ENCODE results near the gene MELK. TPM values are rescaled to one million over a fixed set of nuclear protein-coding genes. Genes with fewer than 3 reads are reported as not detected.

MELK gene
- total RNA-seq, 1 donor from 2014 or later: 10.6 TPM

DNA sequence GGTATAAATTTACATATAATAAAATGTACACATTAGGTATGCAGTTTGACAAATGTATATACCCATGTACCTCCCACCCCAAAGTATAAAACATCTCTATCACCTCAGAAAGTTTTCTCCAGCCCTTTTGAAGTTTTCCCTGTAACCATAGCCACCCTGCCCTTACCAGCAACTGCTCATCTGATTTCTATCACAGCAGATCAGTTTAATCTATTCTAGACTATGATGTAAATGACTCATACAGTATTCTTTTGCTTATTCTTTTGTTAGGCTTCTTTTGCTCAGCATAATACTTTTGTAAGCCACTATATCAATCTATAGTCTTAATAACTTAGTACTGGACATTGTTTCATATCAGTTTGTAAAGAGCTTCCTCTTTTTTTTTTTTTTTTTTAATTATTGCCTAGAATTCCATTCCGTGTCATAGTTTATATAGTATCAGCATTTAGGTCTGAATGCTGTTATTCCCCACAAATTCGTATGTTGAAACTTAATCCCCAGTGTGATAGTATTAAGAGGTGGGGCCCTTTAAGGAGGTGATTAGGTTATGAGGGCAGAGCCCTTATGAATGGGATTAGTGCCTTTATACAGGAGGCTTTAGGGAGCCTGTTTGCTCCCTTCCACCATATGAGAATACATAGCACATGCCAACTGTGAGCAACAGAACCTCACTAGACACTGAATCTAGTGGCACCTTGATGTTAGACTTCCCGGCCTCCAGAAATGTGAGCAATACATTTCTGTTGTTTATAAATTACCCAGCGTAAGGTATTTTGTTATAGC, 20.3 kb downstream of the MELK start:
- Mint-ChIP-seq H3K9me3 (ENCODE audit: unreplicated experiment) (no peaks in the 10 kb centered on the region), H3K36me3 (ENCODE audit: low read depth, unreplicated experiment) (peaks cover 9% of the 10 kb centered on the region), H3K27me3 (ENCODE audit: unreplicated experiment) (peaks cover 2% of the 10 kb centered on the region), H3K4me1 (ENCODE audit: unreplicated experiment) (no peaks in the 10 kb centered on the region), H3K27ac (ENCODE audit: unreplicated experiment) (no peak overlapping the region), H3K4me3 (ENCODE audit: unreplicated experiment) (no peak overlapping the region)
- no peak for DNase-seq (ENCODE audit: low spot score)
- TF ChIP-seq CTCF (IDR thresholded peaks at IDR 0.05; ENCODE audit: unreplicated experiment): no peak

DNA sequence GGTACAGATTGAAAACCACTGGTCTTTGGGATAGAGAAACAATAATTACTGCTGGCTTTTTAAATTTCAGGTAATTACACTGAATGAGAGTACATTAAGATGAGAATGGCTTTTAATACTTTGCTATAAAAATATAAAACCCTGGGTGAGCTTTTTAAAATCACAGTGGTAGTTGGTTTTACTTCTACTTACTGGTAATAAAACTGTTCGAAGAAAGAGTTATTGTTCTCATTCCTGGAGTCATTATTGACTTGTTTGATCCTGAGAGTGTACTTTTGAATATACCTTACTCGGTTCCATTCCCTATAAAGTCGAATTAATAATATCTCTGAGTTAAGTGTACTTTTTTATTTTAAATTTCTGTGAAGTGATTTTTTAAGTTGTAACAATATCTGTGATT, 21.5 kb downstream of the MELK start:
- H3K9me3 Mint-ChIP-seq (ENCODE audit: unreplicated experiment): no peaks in the 10 kb centered on the region
- peaks cover 9% of the 10 kb centered on the region for H3K36me3 Mint-ChIP-seq (ENCODE audit: low read depth, unreplicated experiment)
- no peak for DNase-seq (ENCODE audit: low spot score)
- no peak overlapping the region for H3K27ac Mint-ChIP-seq (ENCODE audit: unreplicated experiment)
- H3K4me1 Mint-ChIP-seq (ENCODE audit: unreplicated experiment): no peaks in the 10 kb centered on the region
- peaks cover 2% of the 10 kb centered on the region for H3K27me3 Mint-ChIP-seq (ENCODE audit: unreplicated experiment)
- no peak overlapping the region for H3K4me3 Mint-ChIP-seq (ENCODE audit: unreplicated experiment)
- no peak for TF ChIP-seq CTCF (IDR thresholded peaks at IDR 0.05; ENCODE audit: unreplicated experiment)

DNA sequence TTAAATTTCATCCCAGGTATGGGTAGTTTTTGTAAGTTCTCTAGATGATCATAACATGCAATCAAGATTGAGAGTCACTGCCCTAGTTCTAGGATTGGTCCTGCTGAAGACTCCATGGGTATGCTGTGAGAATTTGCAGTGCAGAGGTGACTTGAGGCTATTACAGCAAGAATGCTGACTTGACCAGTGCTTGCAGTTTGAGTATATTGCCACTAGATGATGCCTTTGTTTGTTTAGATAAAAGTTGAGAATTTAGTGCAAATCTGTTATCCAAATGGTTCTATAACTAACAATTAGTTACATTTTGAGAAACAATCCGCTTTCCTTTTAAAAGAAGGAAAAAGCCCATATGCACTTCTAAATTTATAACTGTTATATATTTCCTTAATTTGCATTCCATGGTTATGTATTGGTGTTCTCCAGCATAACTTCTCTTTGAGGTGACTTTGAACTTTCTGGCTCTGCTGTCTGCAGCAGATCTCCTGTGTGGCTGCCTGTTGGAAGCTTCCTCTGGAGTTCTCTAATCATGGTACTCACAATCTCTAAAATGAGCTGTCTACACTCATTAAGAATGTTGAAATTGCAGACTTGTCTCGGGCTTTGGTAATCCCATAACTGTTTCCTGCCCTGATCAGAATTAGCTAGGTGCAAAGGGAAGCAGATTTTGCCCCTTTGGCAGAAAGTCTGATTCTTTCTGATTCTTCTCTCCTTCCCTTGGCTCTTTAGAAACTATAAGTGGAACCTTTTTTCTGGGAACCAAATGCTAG, 24.9 kb downstream of the MELK start:
- DNase-seq (ENCODE audit: low spot score): peak; percentile 9
- H3K27ac Mint-ChIP-seq (ENCODE audit: unreplicated experiment): no peak overlapping the region
- H3K4me3 Mint-ChIP-seq (ENCODE audit: unreplicated experiment): no peak overlapping the region
- peak; percentile 60 for TF ChIP-seq CTCF (IDR thresholded peaks at IDR 0.05; ENCODE audit: unreplicated experiment)
- no peaks in the 10 kb centered on the region for H3K9me3 Mint-ChIP-seq (ENCODE audit: unreplicated experiment)
- H3K36me3 Mint-ChIP-seq (ENCODE audit: low read depth, unreplicated experiment): peaks cover 5% of the 10 kb centered on the region
- H3K27me3 Mint-ChIP-seq (ENCODE audit: unreplicated experiment): no peaks in the 10 kb centered on the region
- no peaks in the 10 kb centered on the region for H3K4me1 Mint-ChIP-seq (ENCODE audit: unreplicated experiment)

DNA sequence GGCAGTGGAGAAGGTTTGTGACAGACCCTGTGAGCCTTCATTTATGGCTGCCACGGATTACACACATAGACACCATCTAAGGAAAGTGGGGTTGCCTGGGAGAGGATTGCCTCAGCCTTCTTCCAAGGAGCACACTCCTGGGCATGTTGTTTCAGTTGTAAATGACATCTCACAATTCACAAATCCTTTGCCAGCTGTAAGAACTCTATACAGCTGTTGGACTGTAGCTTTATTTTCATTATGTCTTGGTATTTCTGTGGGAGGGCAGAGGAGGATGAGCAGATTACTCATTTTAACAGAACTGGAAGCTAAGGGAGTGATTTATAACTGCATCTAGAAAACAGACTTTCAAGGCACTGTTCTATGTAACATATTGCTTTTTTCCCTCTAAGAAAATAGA, 25.6 kb downstream of the MELK start:
- TF ChIP-seq CTCF (IDR thresholded peaks at IDR 0.05; ENCODE audit: unreplicated experiment): no peak
- DNase-seq (ENCODE audit: low spot score): no peak
- Mint-ChIP-seq H3K4me3 (ENCODE audit: unreplicated experiment) (no peak overlapping the region), H3K36me3 (ENCODE audit: low read depth, unreplicated experiment) (peaks cover 5% of the 10 kb centered on the region), H3K27ac (ENCODE audit: unreplicated experiment) (no peak overlapping the region), H3K9me3 (ENCODE audit: unreplicated experiment) (no peaks in the 10 kb centered on the region), H3K27me3 (ENCODE audit: unreplicated experiment) (no peaks in the 10 kb centered on the region), H3K4me1 (ENCODE audit: unreplicated experiment) (no peaks in the 10 kb centered on the region)

- H3K36me3 Mint-ChIP-seq (ENCODE audit: low read depth, unreplicated experiment): no peaks in the 10 kb centered on the region
- H3K9me3 Mint-ChIP-seq (ENCODE audit: unreplicated experiment): no peaks in the 10 kb centered on the region
- H3K27ac Mint-ChIP-seq (ENCODE audit: unreplicated experiment): no peak overlapping the region
- no peak for TF ChIP-seq CTCF (IDR thresholded peaks at IDR 0.05; ENCODE audit: unreplicated experiment)
- DNase-seq (ENCODE audit: low spot score): no peak
- H3K4me1 Mint-ChIP-seq (ENCODE audit: unreplicated experiment): no peaks in the 10 kb centered on the region
- H3K27me3 Mint-ChIP-seq (ENCODE audit: unreplicated experiment): no peaks in the 10 kb centered on the region
- H3K4me3 Mint-ChIP-seq (ENCODE audit: unreplicated experiment): no peak overlapping the region
Measured at GRCh38 chr9:36603006-36603405, 30.3 kb downstream of the MELK start.
